Adrenal gland (tissue), 12 donors: ENCODE results near the gene CIB2. TPM values are rescaled to one million over a fixed set of nuclear protein-coding genes. Genes with fewer than 3 reads are reported as not detected.

ENCODE experiments used
- polyA plus RNA-seq, 3 donors: library from polyadenylated mRNA; stranded (reverse); fragments of 200-250 nt in 2 of 3; fragments of 350-450 nt in 1 of 3; fragmentation: Illumina TruSeq in 1 of 3; extraction: RNeasy Lipid Tissue Mini Kit (QIAGEN cat#74804) in 1 of 3; gene quantifications; one replicate each; pipeline ENCODE4 v1.2.3, GENCODE V29; 2013 to 2014
- small RNA-seq, 2 donors: library from RNA; depleted of rRNA; stranded (forward); fragments of <200 nt; gene quantifications; one replicate each; pipeline ENCODE3, GENCODE V24; 2016
- total RNA-seq, 9 donors: library from RNA; depleted of rRNA in 4 of 9; stranded (reverse); fragments of >200 nt in 4 of 9; fragments of 120-200 nt in 1 of 9; fragmentation: NEBNext Ultra II Directional in 1 of 9; extraction: Animal tissue kit (Norgen Biotek cat#: 25700) in 1 of 9; gene quantifications; one replicate each; pipeline versions ENCODE4 v1.1.0 to v1.2.4, GENCODE V29; 2013 to 2023
- donor health status: healthy with polysubstance abuse.
- donor health status: Bipolar disorder and iron deficiency.
- donor health status: DM: yes; HTN: yes; CAD: no.
- donor health status: DM: no; HTN: no; CAD: no.
- donor health status: DM: no; HTN: no; CAD: no.
- donor health status: DM: yes; HTN: yes; CAD: no.

The CIB2 gene
- total and polyA plus RNA-seq, 12 donors, result 4.4 to 37.8 (median 19.7) TPM

Small RNA genes within 50 kb of the gene (small RNA-seq; reads per million reads assigned to genes)
- gene RF00092, result 0 reads per million in 2 donors

Other genes with a start within 250 kb of the CIB2 start
- 10 to 100 TPM; 31.1 to 95.0 (median 65.4) TPM for gene TBC1D2B, start 53.7 kb downstream of the CIB2 start, total RNA-seq
- 10 to 100 TPM; 16.3 to 24.5 (median 18.2) TPM for gene TBC1D2B, start 53.7 kb downstream of the CIB2 start, polyA plus RNA-seq
- gene SH2D7, start 38.9 kb downstream of the CIB2 start, total RNA-seq, result not detected
- gene SH2D7, start 38.9 kb downstream of the CIB2 start, polyA plus RNA-seq, result not detected
- 100 to 1,000 TPM in 8 of 9 donors, 10 to 100 TPM in 1; 61.5 to 392 (median 136) TPM for gene IDH3A, start 17.9 kb upstream of the CIB2 start, total RNA-seq
- gene IDH3A, start 17.9 kb upstream of the CIB2 start, polyA plus RNA-seq, result 100 to 1,000 TPM in 1 of 3 donors, 10 to 100 TPM in 2; 26.9 to 273 (median 50.5) TPM
- 10 to 100 TPM in 4 of 9 donors, 1 to 10 TPM in 5; 1.9 to 42.3 (median 6.7) TPM for gene ACSBG1, start 103.1 kb upstream of the CIB2 start, total RNA-seq
- gene ACSBG1, start 103.1 kb upstream of the CIB2 start, polyA plus RNA-seq, result 1 to 10 TPM; 2.5 to 5.8 (median 4.3) TPM
- gene DNAJA4, start 133.1 kb upstream of the CIB2 start, total RNA-seq, result 10 to 100 TPM; 11.7 to 26.2 (median 21.9) TPM
- 10 to 100 TPM; 18.8 to 43.5 (median 19.8) TPM for gene DNAJA4, start 133.1 kb upstream of the CIB2 start, polyA plus RNA-seq
- 100 to 1,000 TPM in 1 of 9 donors, 10 to 100 TPM in 8; 45.9 to 137 (median 62.0) TPM for gene SKIC8, start 168.2 kb upstream of the CIB2 start, total RNA-seq
- gene SKIC8, start 168.2 kb upstream of the CIB2 start, polyA plus RNA-seq, result 100 to 1,000 TPM in 1 of 3 donors, 10 to 100 TPM in 2; 51.3 to 111 (median 66.2) TPM
- gene CRABP1, start 208.9 kb upstream of the CIB2 start, total RNA-seq, result 1 to 10 TPM in 3 of 9 donors, under 1 TPM in 3, not detected in 3; 0.39 to 2.4 (median 0.95) TPM
- 1 to 10 TPM in 1 of 3 donors, under 1 TPM in 2; 0.67 to 1.2 (median 0.80) TPM for gene CRABP1, start 208.9 kb upstream of the CIB2 start, polyA plus RNA-seq